ENCODE data around the gene CPAMD8. TPM values are rescaled to one million over a fixed set of nuclear protein-coding genes. Genes with fewer than 3 reads are reported as not detected.

Gene CPAMD8
- total and polyA plus RNA-seq, 2 of the 8 experiments (the other 6 are each of a cell fraction or from before 2014, with no cell fraction given) = 6.1 to 9.2 TPM

DNA sequence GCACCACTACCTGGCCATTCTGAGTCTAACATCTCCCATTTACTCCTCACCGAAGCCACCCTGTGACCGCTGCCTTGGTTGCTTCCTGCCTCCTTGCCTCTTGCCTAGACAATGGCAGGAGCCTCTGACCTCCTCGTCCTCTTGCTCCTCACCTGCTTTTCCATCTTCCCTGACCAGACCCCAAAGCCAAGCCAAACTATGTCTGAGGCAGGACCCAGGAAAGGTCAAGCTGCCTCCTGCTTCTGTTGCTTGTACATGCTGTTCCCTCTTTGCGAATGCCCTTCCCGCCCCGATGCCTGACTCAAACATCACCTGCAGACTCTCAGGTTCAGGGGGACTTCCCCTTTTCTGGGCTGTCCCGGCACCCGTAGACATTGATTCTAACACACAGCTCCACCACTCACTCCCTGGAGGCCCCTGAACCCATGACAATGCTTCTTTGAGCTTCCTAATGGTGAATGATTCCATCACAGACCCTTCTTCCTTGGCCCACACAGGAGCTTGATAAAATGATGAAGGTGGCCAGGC, 77.0 kb downstream of the CPAMD8 start:
- Histone ChIP-seq H2BK20ac (ENCODE audit: low read length) (no peak overlapping the region), H2BK15ac (ENCODE audit: low read length) (no peak overlapping the region), H3K4me2 (ENCODE audit: insufficient read depth in 1 of 2, low read depth in 2 of 2, low read length in 2 of 2) (no peak overlapping the region), H3K79me2 (ENCODE audit: control insufficient read depth in 1 of 2, insufficient read depth in 2 of 2, low read length in 2 of 2) (no peaks in the 10 kb centered on the region), H4K8ac (ENCODE audit: extremely low read depth, insufficient read depth, low read length) (no peak overlapping the region), H3K4ac (replicated peaks; ENCODE audit: insufficient read length, low read depth, low read length) (no peak overlapping the region), H3K27ac (ENCODE audit: low read depth, low read length) (no peak overlapping the region), H2BK12ac (ENCODE audit: low read depth, low read length) (no peak overlapping the region), H3K4me3 (ENCODE audit: extremely low read depth in 1 of 4, insufficient read depth in 2 of 4, low read depth in 3 of 4, low read length in 4 of 4) (no peak overlapping the region), H4K91ac (replicated peaks; ENCODE audit: insufficient read length, low read length) (no peak overlapping the region), H3K27me3 (replicated peaks in 1 of 4; ENCODE audit: control insufficient read depth in 3 of 4, extremely low read depth in 1 of 4, insufficient read depth in 3 of 4, low read length in 3 of 4) (no peaks in the 10 kb centered on the region), H3K56ac (replicated peaks; ENCODE audit: insufficient read length, low read depth, low read length) (no peak overlapping the region), H4K5ac (ENCODE audit: insufficient read length, low read depth, low read length) (no peak overlapping the region), H2AFZ (ENCODE audit: low read length) (no peak overlapping the region), H3K14ac (ENCODE audit: insufficient read length) (no peak overlapping the region), H3K23ac (ENCODE audit: insufficient read length) (no peak overlapping the region), H2AK5ac (ENCODE audit: low read depth, low read length) (no peak overlapping the region), H3K23me2 (ENCODE audit: low read depth, low read length) (peaks cover 5% of the 10 kb centered on the region), H3K9ac (replicated peaks in 1 of 4; ENCODE audit: extremely low read depth in 1 of 4, low read depth in 3 of 4, low read length in 3 of 4) (no peak overlapping the region), H4K20me1 (replicated peaks in 1 of 2; ENCODE audit: control insufficient read depth in 1 of 2, insufficient read depth in 2 of 2, low read length in 2 of 2) (no peaks in the 10 kb centered on the region), H3K9me3 (ENCODE audit: insufficient read depth in 2 of 2, low read depth in 1 of 2, low read length in 1 of 2) (no peaks in the 10 kb centered on the region), H2BK120ac (replicated peaks; ENCODE audit: low read depth, low read length) (no peak overlapping the region), H3K36me3 (ENCODE audit: control insufficient read depth in 2 of 4, insufficient read depth in 4 of 4, low read length in 3 of 4) (peaks cover 0 to 4% (median 0%) of the 10 kb centered on the region in 4 experiments; a peak in 2 of 8 replicates), H3K4me1 (replicated peaks in 1 of 4; ENCODE audit: control insufficient read depth in 3 of 4, insufficient read depth in 4 of 4, low read length in 3 of 4) (peaks cover 0 to 1% (median 0%) of the 10 kb centered on the region in 4 experiments; a peak in 1 of 7 replicates), H2BK5ac (ENCODE audit: low read depth, low read length) (no peak overlapping the region), H3K18ac (ENCODE audit: extremely low read depth, low read length) (no peak overlapping the region), H3K79me1 (ENCODE audit: low read depth, low read length) (peaks cover 2% of the 10 kb centered on the region; the same call in 1 of the 2 replicates)
- POLR2A ChIA-PET (ENCODE audit: partially characterized antibody) = interaction anchor here (1.1 kb wide), 1 partner anchor 11 kb away, joined by 5 read pairs; no protein-coding TSS in a partner anchor
- FAIRE-seq (no peak), DNase-seq (ENCODE audit: low read depth in 1 of 2, low spot score in 2 of 2) (no peak)
- 91% methylated on average over 8 of the region's 8 CpGs; no CpG with 5 or more reads in 1 of the 2 experiments for WGBS, 2 experiments (ENCODE audit: extremely low coverage in 1 of 2, insufficient coverage in 1 of 2, insufficient read length in 1 of 2, insufficient replicate concordance in 2 of 2, low coverage in 1 of 2, low lambda C conversion rate in 2 of 2, missing lambda C conversion rate in 1 of 2)
- CTCF ChIA-PET (ENCODE audit: partially characterized antibody) = interaction anchor here (1.0 kb wide), 1 partner anchor 22 kb away, joined by 6 read pairs; no protein-coding TSS in a partner anchor
- TF ChIP-seq, protein P1, sequence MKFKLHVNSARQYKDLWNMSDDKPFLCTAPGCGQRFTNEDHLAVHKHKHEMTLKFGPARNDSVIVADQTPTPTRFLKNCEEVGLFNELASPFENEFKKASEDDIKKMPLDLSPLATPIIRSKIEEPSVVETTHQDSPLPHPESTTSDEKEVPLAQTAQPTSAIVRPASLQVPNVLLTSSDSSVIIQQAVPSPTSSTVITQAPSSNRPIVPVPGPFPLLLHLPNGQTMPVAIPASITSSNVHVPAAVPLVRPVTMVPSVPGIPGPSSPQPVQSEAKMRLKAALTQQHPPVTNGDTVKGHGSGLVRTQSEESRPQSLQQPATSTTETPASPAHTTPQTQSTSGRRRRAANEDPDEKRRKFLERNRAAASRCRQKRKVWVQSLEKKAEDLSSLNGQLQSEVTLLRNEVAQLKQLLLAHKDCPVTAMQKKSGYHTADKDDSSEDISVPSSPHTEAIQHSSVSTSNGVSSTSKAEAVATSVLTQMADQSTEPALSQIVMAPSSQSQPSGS (IDR thresholded peaks at IDR 0.05; ENCODE audit: low read length) = no peak

Measured in H1 (cell line).